H1 (cell line): ENCODE results near the gene PACC1. TPM values are rescaled to one million over a fixed set of nuclear protein-coding genes. Genes with fewer than 3 reads are reported as not detected.

Experiments used
- CTCF ChIA-PET: fragments of 300-600 bp; sonication (Branson Sonifier 250); formaldehyde crosslinking; loops from one replicate; lab custom pipeline; 2021; ENCODE audit not compliant: partially characterized antibody; lab: Charles Lee
- POLR2A ChIA-PET: fragments of 300-600 bp; sonication (Branson Sonifier 250); formaldehyde crosslinking; loops from one replicate; lab custom pipeline; 2021; ENCODE audit warnings: inconsistent platforms; ENCODE audit not compliant: partially characterized antibody; lab: Charles Lee
- DNase-seq, 2 experiments: peaks; one replicate each; pipeline versions ENCODE4 v3.0.0 to v3.0.0-alpha.2; 2010 to 2022; ENCODE audit warnings: low spot score in 2 of 2, low read depth in 1 of 2, mixed read lengths in 1 of 2
- FAIRE-seq: peaks from 2 replicates; lab custom pipeline; 2011; peaks lifted over from hg19 to GRCh38; lab: Jason Lieb, UNC
- H2AFZ ChIP-seq: 2 replicates; pipeline ENCODE4 v1.8.1; 2012; ENCODE audit warnings: low read length, inconsistent platforms
- H2AK5ac ChIP-seq: 2 replicates; pipeline ENCODE4 v1.6.1; 2013; ENCODE audit warnings: low read depth, low read length
- H2BK120ac ChIP-seq: replicated peaks from 2 replicates; pipeline ENCODE3; 2013; ENCODE audit warnings: low read depth, low read length, inconsistent platforms
- H2BK12ac ChIP-seq: 2 replicates; pipeline ENCODE4 v1.6.1; 2013; ENCODE audit warnings: low read depth, low read length
- H2BK15ac ChIP-seq: 2 replicates; pipeline ENCODE4 v1.6.1; 2013; ENCODE audit warnings: low read length
- H2BK20ac ChIP-seq: 2 replicates; pipeline ENCODE4 v1.6.1; 2013; ENCODE audit warnings: low read length
- H2BK5ac ChIP-seq: 2 replicates; pipeline ENCODE4 v1.6.1; 2013; ENCODE audit warnings: low read depth, low read length
- H3K14ac ChIP-seq: 2 replicates; pipeline ENCODE4 v1.6.1; 2013; ENCODE audit warnings: inconsistent platforms; ENCODE audit not compliant: insufficient read length
- H3K18ac ChIP-seq: 2 replicates; pipeline ENCODE4 v1.6.1; 2013; ENCODE audit warnings: low read length; ENCODE audit errors: extremely low read depth
- H3K23ac ChIP-seq: 2 replicates; pipeline ENCODE4 v1.6.1; 2013; ENCODE audit warnings: inconsistent platforms; ENCODE audit not compliant: insufficient read length
- H3K23me2 ChIP-seq: 2 replicates; pipeline ENCODE4 v1.6.1; 2013; ENCODE audit warnings: low read depth, low read length
- H3K27ac ChIP-seq: 2 replicates; pipeline ENCODE4 v1.6.1; 2011; ENCODE audit warnings: low read depth, low read length, inconsistent platforms
- H3K27me3 ChIP-seq, 4 experiments: replicated peaks in 1 of 4; 1 replicate in 1 of 4; 2 replicates in 3 of 4; pipeline versions ENCODE4 v1.6.1 to v1.8.1; 2011 to 2013; ENCODE audit warnings: low read length in 3 of 4, mild to moderate bottlenecking in 3 of 4, inconsistent platforms in 2 of 4, mixed read lengths in 2 of 4, moderate library complexity in 1 of 4; ENCODE audit not compliant: control insufficient read depth in 3 of 4, insufficient read depth in 3 of 4; ENCODE audit errors: extremely low read depth in 1 of 4
- H3K36me3 ChIP-seq, 4 experiments: 2 replicates each; pipeline versions ENCODE4 v1.6.1 to v1.8.1; 2011 to 2013; ENCODE audit warnings: mild to moderate bottlenecking in 4 of 4, low read length in 3 of 4, moderate library complexity in 2 of 4, control low read depth in 1 of 4, inconsistent platforms in 1 of 4; ENCODE audit not compliant: insufficient read depth in 4 of 4, control insufficient read depth in 2 of 4
- H3K4ac ChIP-seq: replicated peaks from 2 replicates; pipeline ENCODE3; 2013; ENCODE audit warnings: low read length, low read depth, mixed read lengths, inconsistent platforms; ENCODE audit not compliant: insufficient read length
- H3K4me1 ChIP-seq, 4 experiments: replicated peaks in 1 of 4; 1 replicate in 1 of 4; 2 replicates in 3 of 4; pipeline versions ENCODE4 v1.6.1 to v1.8.1; 2011 to 2013; ENCODE audit warnings: low read length in 3 of 4, inconsistent platforms in 2 of 4, mixed read lengths in 1 of 4; ENCODE audit not compliant: insufficient read depth in 4 of 4, control insufficient read depth in 3 of 4
- H3K4me2 ChIP-seq, 2 experiments: 2 replicates each; pipeline versions ENCODE4 v1.6.1 to v1.8.1; 2011 to 2013; ENCODE audit warnings: low read depth in 2 of 2, low read length in 2 of 2, control low read depth in 1 of 2, inconsistent platforms in 1 of 2, mild to moderate bottlenecking in 1 of 2; ENCODE audit not compliant: insufficient read depth in 1 of 2
- H3K4me3 ChIP-seq, 4 experiments: fragments of 200-600, 300-600 bp in 1 of 4; sonication (generic), shearing (Covaris generic), sonication (Bioruptor Twin) in 1 of 4; 2 replicates each; pipeline versions ENCODE4 v1.5.1 to v1.8.1; 2011 to 2016; ENCODE audit warnings: low read length in 4 of 4, low read depth in 3 of 4, control low read depth in 2 of 4, inconsistent platforms in 2 of 4, mild to moderate bottlenecking in 2 of 4, mixed read lengths in 1 of 4, moderate library complexity in 1 of 4; ENCODE audit not compliant: insufficient read depth in 2 of 4; ENCODE audit errors: extremely low read depth in 1 of 4
- H3K56ac ChIP-seq: replicated peaks from 2 replicates; pipeline ENCODE3; 2013; ENCODE audit warnings: low read depth, mild to moderate bottlenecking, mixed read lengths, low read length, inconsistent platforms; ENCODE audit not compliant: insufficient read length
- H3K79me1 ChIP-seq: 2 replicates; pipeline ENCODE4 v1.6.1; 2013; ENCODE audit warnings: low read depth, low read length, control low read depth
- H3K79me2 ChIP-seq, 2 experiments: 2 replicates each; pipeline versions ENCODE4 v1.6.1 to v1.8.1; 2012 to 2013; ENCODE audit warnings: low read length in 2 of 2, mild to moderate bottlenecking in 2 of 2, inconsistent platforms in 1 of 2; ENCODE audit not compliant: insufficient read depth in 2 of 2, control insufficient read depth in 1 of 2
- H3K9ac ChIP-seq, 4 experiments: replicated peaks in 1 of 4; 1 replicate in 1 of 4; 2 replicates in 3 of 4; pipeline versions ENCODE4 v1.6.1 to v1.8.1; 2011 to 2013; ENCODE audit warnings: low read depth in 3 of 4, low read length in 3 of 4, control low read depth in 2 of 4, mild to moderate bottlenecking in 2 of 4, moderate library complexity in 2 of 4, inconsistent platforms in 1 of 4; ENCODE audit errors: extremely low read depth in 1 of 4
- H3K9me3 ChIP-seq, 2 experiments: 2 replicates each; pipeline versions ENCODE4 v1.6.1 to v1.8.1; 2012 to 2013; ENCODE audit warnings: mild to moderate bottlenecking in 2 of 2, moderate library complexity in 2 of 2, control low read depth in 1 of 2, inconsistent platforms in 1 of 2, low read depth in 1 of 2, low read length in 1 of 2, mixed read lengths in 1 of 2; ENCODE audit not compliant: insufficient read depth in 2 of 2
- H4K20me1 ChIP-seq, 2 experiments: replicated peaks in 1 of 2; 2 replicates each; pipeline versions ENCODE3 to v1.8.1; 2011 to 2013; ENCODE audit warnings: inconsistent platforms in 2 of 2, low read length in 2 of 2, mild to moderate bottlenecking in 1 of 2; ENCODE audit not compliant: insufficient read depth in 2 of 2, control insufficient read depth in 1 of 2
- H4K5ac ChIP-seq: 2 replicates; pipeline ENCODE4 v1.6.1; 2013; ENCODE audit warnings: low read length, low read depth, mixed read lengths, inconsistent platforms; ENCODE audit not compliant: insufficient read length
- H4K8ac ChIP-seq: 2 replicates; pipeline ENCODE4 v1.8.0; 2013; ENCODE audit warnings: mild to moderate bottlenecking, moderate library complexity, low read length, inconsistent platforms; ENCODE audit not compliant: insufficient read depth; ENCODE audit errors: extremely low read depth
- H4K91ac ChIP-seq: replicated peaks from 2 replicates; pipeline ENCODE3; 2013; ENCODE audit warnings: low read length, mixed read lengths, inconsistent platforms; ENCODE audit not compliant: insufficient read length
- BRCA1 ChIP-seq: IDR thresholded peaks from 2 replicates; pipeline ENCODE4 v1.6.1; 2012; ENCODE audit warnings: low read depth, low read length, improper control_type of control experiment
- E2F6 ChIP-seq: IDR thresholded peaks from 2 replicates; pipeline ENCODE4 v1.6.1; 2012; ENCODE audit warnings: inconsistent platforms
- FOSL1 ChIP-seq: IDR thresholded peaks from 2 replicates; pipeline ENCODE4 v1.6.1; 2011; ENCODE audit warnings: mild to moderate bottlenecking, low read depth, low read length, moderate library complexity; ENCODE audit not compliant: insufficient read depth
- KDM4A ChIP-seq: IDR thresholded peaks from one replicate; pipeline ENCODE4 v1.7.1; 2012; ENCODE audit warnings: low read depth, mild to moderate bottlenecking, moderate library complexity, low read length, inconsistent platforms; ENCODE audit not compliant: severe bottlenecking
- NANOG ChIP-seq: IDR thresholded peaks from 2 replicates; pipeline ENCODE4 v1.6.1; 2011; ENCODE audit warnings: low read length, low read depth, mild to moderate bottlenecking, inconsistent platforms; ENCODE audit not compliant: insufficient read depth, poor library complexity, severe bottlenecking
- RBBP5 ChIP-seq: IDR thresholded peaks from 2 replicates; pipeline ENCODE4 v1.7.1; 2012; ENCODE audit warnings: low read depth, mild to moderate bottlenecking, inconsistent platforms, low read length, moderate library complexity, borderline replicate concordance
- SP4 ChIP-seq: IDR thresholded peaks from 2 replicates; pipeline ENCODE4 v1.6.1; 2012; ENCODE audit warnings: low read length, inconsistent platforms
- SRF ChIP-seq: IDR thresholded peaks from 2 replicates; pipeline ENCODE4 v1.6.1; 2011; ENCODE audit warnings: mild to moderate bottlenecking, low read depth, low read length, moderate library complexity
- WGBS, 2 experiments: shearing (Covaris generic) in 1 of 2; methylation state at CpG; one replicate each; pipeline versions ENCODE4 v1.1.6 to v1.1.7; 2013 to 2015; ENCODE audit warnings: low lambda C conversion rate in 2 of 2, mixed read lengths in 2 of 2, inconsistent platforms in 1 of 2, low coverage in 1 of 2, missing lambda C conversion rate in 1 of 2; ENCODE audit not compliant: insufficient replicate concordance in 2 of 2, insufficient coverage in 1 of 2, insufficient read length in 1 of 2; ENCODE audit errors: extremely low coverage in 1 of 2, missing lambda C conversion rate in 1 of 2; 5-methylcytosine and 5-hydroxymethylcytosine counted together
- polyA plus RNA-seq, 7 experiments: library from polyadenylated mRNA; depleted of rRNA in 3 of 7; stranded (reverse) in 5 of 7; unstranded in 2 of 7; fragments of >200 nt in 5 of 7; fragments of 200-250 nt in 2 of 7; gene quantifications; 1 replicate in 5 of 7; 2 replicates in 1 of 7; 4 replicates in 1 of 7; pipeline versions ENCODE4 v1.2.1 to v1.2.3, GENCODE V29; 2011 to 2013; ENCODE audit warnings: missing spikeins in 2 of 7, mixed read lengths in 2 of 7
- total RNA-seq: library from RNA; stranded (reverse); fragmentation: NEBNext Ultra II Directional; extraction: Animal tissue kit (Norgen Biotek cat#: 25700); gene quantifications from 2 replicates; pipeline ENCODE4 v1.2.1, GENCODE V29; 2021

The PACC1 gene
- total and polyA plus RNA-seq, 2 of the 8 experiments (the other 6 are each of a cell fraction or from before 2014, with no cell fraction given), result 18.8 to 23.5 TPM

- H3K79me1 ChIP-seq, result no peaks in the 10 kb centered on the region
- H2BK120ac ChIP-seq, result no peak overlapping the region
- H2AFZ ChIP-seq, result no peak overlapping the region; the same call in 1 of the 2 replicates
- H3K23me2 ChIP-seq, result no peaks in the 10 kb centered on the region
- H2AK5ac ChIP-seq, result no peak overlapping the region
- no peaks in the 10 kb centered on the region for H3K9me3 ChIP-seq
- no peak overlapping the region for H3K18ac ChIP-seq
- no peak overlapping the region for H4K8ac ChIP-seq
- H3K4me3 ChIP-seq, result no peak overlapping the region
- H4K91ac ChIP-seq, result no peak overlapping the region
- ChIA-PET POLR2A (interaction anchor here (0.9 to 1.7 kb wide), 4 partner anchors 10 to 154 kb away, joined by 3 to 10 read pairs (median 3); partner anchors contain the start of genes ATF3 and PACC1), CTCF (interaction anchor here (0.6 to 7.7 kb wide), 104 partner anchors 9 to 775 kb away, joined by 3 to 143 read pairs (median 5); partner anchors contain the start of genes BATF3, DTL, INTS7 and NENF)
- H3K9ac ChIP-seq, result no peak overlapping the region; a peak in 1 of 7 replicates
- no peak overlapping the region for H4K5ac ChIP-seq
- no peak for DNase-seq
- 0 out of 2 replicates have a peak overlapping the region, but pooled peaks have one; percentile 33 for H2BK12ac ChIP-seq
- no peak overlapping the region for H2BK15ac ChIP-seq
- H3K14ac ChIP-seq, result no peak overlapping the region
- no peak overlapping the region for H3K4ac ChIP-seq
- no peak overlapping the region for H3K23ac ChIP-seq
- H2BK20ac ChIP-seq, result no peak overlapping the region
- H2BK5ac ChIP-seq, result no peak overlapping the region
- FAIRE-seq, result no peak
- peaks cover 0 to 4% (median under 1%) of the 10 kb centered on the region in 4 experiments; a peak in 2 of 7 replicates for H3K4me1 ChIP-seq
- 77% methylated on average over 2 of the region's 2 CpGs; no CpG with 5 or more reads in 1 of the 2 experiments for WGBS, 2 experiments
- no peak overlapping the region for H3K56ac ChIP-seq
- no peak overlapping the region for H3K4me2 ChIP-seq
- no peak overlapping the region for H3K27ac ChIP-seq
- no peaks in the 10 kb centered on the region for H3K79me2 ChIP-seq
- H3K36me3 ChIP-seq, result no peaks in the 10 kb centered on the region
- TF ChIP-seq SP4, result no peak
- TF ChIP-seq E2F6, result no peak
- no peak for TF ChIP-seq NANOG
- TF ChIP-seq FOSL1, result no peak
- TF ChIP-seq RBBP5, result no peak
- no peak for TF ChIP-seq SRF
- no peak for TF ChIP-seq KDM4A
- no peak for TF ChIP-seq BRCA1
- H3K27me3 ChIP-seq, result no peaks in the 10 kb centered on the region
- no peaks in the 10 kb centered on the region for H4K20me1 ChIP-seq
Observed at GRCh38 chr1:212455401-212455800, 40.7 kb upstream of the PACC1 start.
